NCI-H146 (cell line): ENCODE results near the gene LRRC40.
"Not testable (repeated sequence)": the region's sequence is repeated elsewhere in the genome, so short reads cannot be mapped to it uniquely, and the experiment has no call there.

Source experiments
- DNase-seq: peaks from one replicate; lab custom pipeline; 2025; lab: John Stamatoyannopoulos, UW

Gene LRRC40

GRCh38 chr1:70202173-70202758, 3.1 kb downstream of the LRRC40 start:
- no peak for DNase-seq

- DNase-seq, result no peak
Observed at GRCh38 chr1:70200065-70200464, 5.3 kb downstream of the LRRC40 start.

GRCh38 chr1:70196333-70196732, 9.0 kb downstream of the LRRC40 start:
- DNase-seq, result no peak

- DNase-seq, result no peak
Observed at GRCh38 chr1:70195342-70195741, 10.0 kb downstream of the LRRC40 start.

- DNase-seq, result no peak
Observed at GRCh38 chr1:70194601-70195000, 10.8 kb downstream of the LRRC40 start.

- DNase-seq, result not testable (repeated sequence)
Observed at GRCh38 chr1:70192446-70192845, 12.9 kb downstream of the LRRC40 start.

- DNase-seq, result no peak
Observed at GRCh38 chr1:70190180-70190579, 15.2 kb downstream of the LRRC40 start.

- no peak for DNase-seq
Observed at GRCh38 chr1:70188522-70188921, 16.9 kb downstream of the LRRC40 start.

- DNase-seq, result not testable (repeated sequence)
Observed at GRCh38 chr1:70185181-70185580, 20.2 kb downstream of the LRRC40 start.

GRCh38 chr1:70171512-70171911, 33.9 kb downstream of the LRRC40 start:
- DNase-seq, result no peak

GRCh38 chr1:70169018-70169839, 36.1 kb downstream of the LRRC40 start:
- DNase-seq, result peak; percentile 54

- no peak for DNase-seq
Observed at GRCh38 chr1:70168283-70168682, 37.1 kb downstream of the LRRC40 start.

GRCh38 chr1:70164350-70164749, 41.0 kb downstream of the LRRC40 start:
- no peak for DNase-seq

- no peak for DNase-seq
Observed at GRCh38 chr1:70156529-70157120, 48.8 kb downstream of the LRRC40 start.

GRCh38 chr1:70153739-70154138, 51.6 kb downstream of the LRRC40 start:
- DNase-seq, result no peak

- DNase-seq, result no peak
Observed at GRCh38 chr1:70150444-70150843, 54.9 kb downstream of the LRRC40 start.

GRCh38 chr1:70146488-70146887, 58.9 kb downstream of the LRRC40 start:
- DNase-seq, result no peak

- no peak for DNase-seq
Observed at GRCh38 chr1:70143048-70143659, 62.2 kb downstream of the LRRC40 start.

- no peak for DNase-seq
Observed at GRCh38 chr1:70142075-70142474, 63.3 kb downstream of the LRRC40 start.

GRCh38 chr1:70140894-70141293, 64.5 kb downstream of the LRRC40 start:
- no peak for DNase-seq

GRCh38 chr1:70140343-70140742, 65.0 kb downstream of the LRRC40 start:
- DNase-seq, result no peak

- DNase-seq, result no peak
Observed at GRCh38 chr1:70134148-70134547, 71.2 kb downstream of the LRRC40 start.

GRCh38 chr1:70117046-70117445, 88.3 kb downstream of the LRRC40 start:
- no peak for DNase-seq
